HTERT RPE-1 (cell line): Measurements from ENCODE around the gene SEZ6.

ENCODE experiments used
- in situ Hi-C: fragments of 300-500 bp; cut with MboI; formaldehyde crosslinking; loops from 4 replicates; pipeline ENCODE4 v1.14.3; 2020; ENCODE audit warnings: low sequenced_read_pairs

The SEZ6 gene

DNA sequence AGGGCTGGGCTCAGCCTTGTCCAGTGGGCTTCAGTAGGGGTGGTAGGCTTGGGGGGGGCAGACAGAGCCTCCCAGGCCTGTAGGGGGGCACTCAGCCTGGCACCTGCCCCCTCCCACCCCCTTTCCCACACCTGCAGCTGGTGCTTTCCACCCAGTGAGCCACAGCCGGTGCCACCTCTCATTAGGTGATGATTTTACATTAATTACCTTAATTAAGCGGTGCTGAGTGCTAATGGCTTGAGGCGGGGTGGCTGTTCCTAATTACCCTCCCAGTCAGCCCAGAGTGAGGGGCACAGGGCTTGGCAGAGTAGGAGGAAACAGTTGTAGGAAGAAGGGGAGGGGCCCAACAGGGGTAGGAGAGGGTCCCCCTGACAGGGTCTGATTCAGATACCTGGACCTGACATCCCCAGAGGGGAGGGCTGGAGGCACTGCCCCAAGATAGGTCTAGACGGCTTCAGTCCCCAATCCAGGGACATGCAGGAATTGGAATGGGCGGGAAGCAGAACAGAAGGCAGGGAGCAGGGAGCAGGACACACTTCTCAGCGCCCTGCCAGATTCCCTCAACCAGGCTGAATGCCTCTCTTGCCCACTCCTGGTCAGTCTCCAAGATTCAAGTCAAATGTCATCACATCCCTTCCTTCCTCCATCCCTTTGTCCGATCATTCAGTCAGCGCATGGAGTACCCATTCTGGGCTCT, 28.0 kb downstream of the SEZ6 start:
- in situ Hi-C loops = no loop called here

DNA sequence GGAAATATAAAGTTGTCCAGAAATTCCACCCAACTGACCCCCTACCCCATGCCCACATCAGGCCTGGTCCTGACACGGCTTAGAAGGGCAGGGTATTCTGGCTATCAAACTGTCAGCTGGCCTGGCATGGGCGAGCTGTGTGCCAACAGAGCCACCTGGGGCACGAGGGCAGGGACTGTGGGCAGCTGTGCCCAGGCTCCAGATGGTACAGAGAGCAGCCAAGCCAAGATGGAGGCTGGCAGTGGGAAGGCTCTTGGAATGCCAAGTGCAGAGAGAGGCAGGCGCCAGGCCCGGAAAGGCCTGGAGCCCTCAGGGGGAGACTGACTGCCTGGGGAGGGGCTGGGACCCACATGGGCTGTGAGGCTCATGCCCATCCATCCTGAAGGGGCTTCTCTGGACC, 30.2 kb downstream of the SEZ6 start:
- in situ Hi-C loops = no loop called here

DNA sequence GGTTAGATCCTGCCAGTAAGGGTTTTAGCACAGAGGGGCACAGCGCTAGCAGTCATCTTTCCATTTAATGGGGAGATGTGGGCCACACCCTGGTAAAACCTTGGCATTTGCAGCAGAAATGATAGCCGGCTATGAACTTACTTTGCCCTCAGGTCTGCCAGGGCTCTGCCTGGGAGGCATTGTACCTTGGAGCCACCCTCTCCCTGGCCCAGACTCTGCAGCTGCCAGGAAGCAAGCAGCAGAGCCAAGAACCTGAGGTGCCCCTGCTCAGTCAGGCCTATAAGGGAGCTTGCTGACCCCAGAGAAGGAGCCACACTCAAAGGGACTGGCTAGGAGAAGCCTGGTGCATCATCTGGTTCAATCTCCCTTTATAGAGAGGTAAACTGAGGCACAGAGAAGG, 30.8 kb downstream of the SEZ6 start:
- in situ Hi-C loops = no loop called here

DNA sequence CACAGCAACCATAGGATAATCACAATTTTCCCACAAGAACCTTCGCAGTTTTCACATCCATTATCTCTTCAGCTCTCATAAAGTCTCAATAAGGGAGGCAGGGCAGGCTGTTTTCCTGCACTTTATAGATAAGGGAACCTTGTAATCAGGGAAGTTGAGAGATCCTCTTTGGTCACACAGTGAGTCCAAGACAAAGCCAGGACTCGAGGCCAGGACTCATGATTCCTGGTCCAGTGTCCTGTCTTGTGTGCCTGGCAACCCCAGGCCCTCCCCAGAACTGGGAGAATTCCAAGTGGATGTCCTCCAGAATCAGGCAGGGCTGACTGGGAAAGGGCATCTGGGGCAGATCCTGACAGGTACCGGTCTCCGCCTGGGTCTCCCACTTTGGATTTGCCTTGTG, 31.4 kb downstream of the SEZ6 start:
- in situ Hi-C loops = no loop called here

DNA sequence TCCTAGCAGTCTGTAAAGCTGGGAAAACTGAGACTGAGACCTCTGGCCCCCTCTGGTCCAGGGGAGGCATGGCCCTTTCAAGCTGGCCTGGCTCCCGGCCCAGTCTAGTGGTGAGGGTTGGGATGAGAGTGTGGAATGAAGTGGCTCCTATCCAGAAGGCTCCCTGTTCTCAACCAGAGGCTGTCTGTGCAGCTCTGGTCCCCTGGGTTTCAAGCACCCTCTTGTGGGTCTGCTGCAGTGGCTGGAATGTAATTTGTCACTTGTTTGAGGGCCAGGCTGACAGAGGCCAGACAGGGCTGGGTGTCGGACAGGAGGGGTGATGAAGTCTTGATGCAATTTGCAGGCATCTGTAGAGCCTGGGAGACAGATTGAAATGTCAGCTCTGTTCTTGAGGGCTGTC, 32.4 kb downstream of the SEZ6 start:
- in situ Hi-C loops = no loop called here

DNA sequence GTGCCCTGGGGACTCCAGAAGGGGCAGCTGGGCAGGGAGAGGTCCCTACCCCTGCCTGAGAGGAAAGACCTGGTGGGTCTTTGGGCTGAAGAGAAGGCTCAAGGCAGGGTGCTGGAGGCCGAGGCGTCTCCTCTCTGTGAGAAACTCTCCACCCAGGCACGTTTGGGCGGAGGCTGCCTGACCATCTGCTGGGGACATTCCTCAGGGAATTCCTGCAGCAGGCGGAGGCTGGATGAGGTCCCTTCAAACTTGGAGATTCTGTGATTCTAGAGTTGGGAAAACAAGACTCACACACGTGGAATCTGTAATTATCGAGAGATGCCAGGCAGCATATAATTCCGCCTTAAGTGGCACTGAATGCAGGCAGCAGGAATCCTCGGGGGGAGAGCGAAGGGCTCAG, 33.4 kb downstream of the SEZ6 start:
- in situ Hi-C loops = no loop called here

DNA sequence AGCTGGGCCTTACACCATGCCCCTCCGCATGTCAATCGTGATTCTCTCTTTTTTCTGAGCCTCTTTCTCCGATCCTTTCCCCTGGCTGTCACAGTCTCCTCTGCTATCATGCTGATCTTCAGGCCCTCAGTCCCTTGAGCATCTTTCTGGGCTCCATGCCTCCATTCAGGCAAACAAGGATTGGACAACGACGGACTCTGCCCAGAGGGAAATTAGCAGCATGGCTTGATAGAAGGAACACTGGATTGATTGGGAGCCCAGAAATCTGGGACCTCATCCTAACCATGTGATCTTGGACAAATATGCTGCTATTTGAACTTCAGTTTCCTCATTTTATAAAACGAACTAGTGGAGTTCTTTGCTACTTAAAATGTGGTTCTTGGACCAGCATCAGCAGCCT, 35.0 kb downstream of the SEZ6 start:
- in situ Hi-C loops = no loop called here

DNA sequence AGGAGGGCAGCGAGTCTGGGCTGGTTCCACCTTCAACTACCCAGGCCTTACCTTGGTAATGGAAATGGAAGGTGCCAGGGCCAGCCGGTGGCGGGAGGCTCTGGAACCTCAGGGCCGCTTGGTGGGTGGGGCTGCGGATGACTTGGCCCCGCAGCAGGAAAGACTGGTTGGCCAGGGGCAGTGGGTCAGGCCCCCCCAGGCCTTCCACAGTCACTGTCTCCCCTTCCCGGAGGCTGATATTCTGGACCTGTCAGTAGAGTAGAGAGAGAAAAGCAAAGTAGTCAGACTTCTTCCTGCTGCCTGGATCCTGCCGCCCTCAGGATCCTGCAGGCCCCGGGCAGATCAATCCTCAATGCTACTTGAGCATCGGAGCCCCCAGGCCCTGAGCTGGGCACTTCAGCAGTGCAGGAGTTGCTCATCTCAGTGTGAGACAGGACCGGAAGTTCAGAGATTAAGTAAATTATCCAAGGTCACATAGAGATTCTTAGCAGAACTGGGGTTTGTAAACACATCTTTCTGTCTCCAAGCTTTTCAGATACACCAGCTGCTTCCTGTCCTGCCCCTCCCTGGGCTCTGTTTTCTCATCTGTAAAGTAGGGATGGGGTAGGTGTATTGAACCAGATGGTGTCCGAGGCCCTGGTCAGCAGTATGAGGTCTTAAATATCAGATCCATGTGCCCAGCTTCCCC, 36.0 kb downstream of the SEZ6 start:
- in situ Hi-C loops = no loop called here

DNA sequence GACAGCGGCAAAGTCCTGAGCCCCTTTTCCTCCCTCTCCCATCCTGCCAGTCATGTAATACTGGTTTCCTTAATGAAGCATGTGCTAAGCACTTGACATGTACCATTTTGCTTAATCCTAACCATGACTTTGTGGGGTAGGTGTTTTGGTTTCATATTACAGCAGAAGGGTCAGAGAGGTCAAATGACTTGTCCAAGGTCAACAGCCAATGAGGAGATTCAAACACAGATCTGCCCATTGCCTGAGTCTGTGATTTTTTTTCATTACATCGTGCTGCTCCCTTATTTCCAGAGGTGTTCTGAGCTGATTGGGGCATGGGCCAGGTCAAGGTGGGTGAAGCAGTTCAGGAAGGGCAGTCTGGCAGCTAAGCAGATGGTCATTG, 36.9 kb downstream of the SEZ6 start:
- in situ Hi-C loops = no loop called here

DNA sequence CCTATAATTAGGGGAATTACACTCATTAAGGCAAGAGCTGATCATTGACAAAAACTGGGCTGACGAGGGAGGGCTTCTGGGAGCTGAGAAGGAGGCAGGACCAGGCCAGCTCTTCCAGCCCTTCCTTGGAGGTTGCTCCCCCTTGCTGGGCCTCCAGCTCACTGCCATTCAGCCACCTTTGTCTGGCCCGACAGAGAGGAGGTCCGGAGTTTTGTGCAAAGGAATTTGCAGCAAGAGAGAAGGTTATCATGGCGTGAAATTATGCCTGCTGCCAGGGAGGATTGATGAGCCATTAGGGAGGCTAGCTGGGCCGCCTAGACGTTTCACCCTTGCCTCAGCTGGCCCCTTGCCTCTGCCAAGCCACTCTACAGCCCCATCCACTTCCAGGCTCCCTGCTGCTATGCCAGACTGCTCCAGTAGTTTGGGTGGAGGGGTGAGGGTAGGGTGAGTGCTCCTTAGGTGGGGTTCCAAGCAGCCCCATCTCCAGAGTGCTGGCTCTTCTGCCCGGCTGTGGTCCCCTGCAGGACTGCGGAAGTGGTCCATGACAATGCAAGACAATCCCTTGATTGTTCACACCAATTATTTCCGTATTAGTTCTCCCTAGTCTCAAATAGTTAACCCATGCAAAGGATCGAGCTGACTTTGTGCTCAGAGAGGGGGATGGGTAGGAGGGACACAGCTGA, 37.5 kb downstream of the SEZ6 start:
- in situ Hi-C loops = no loop called here

DNA sequence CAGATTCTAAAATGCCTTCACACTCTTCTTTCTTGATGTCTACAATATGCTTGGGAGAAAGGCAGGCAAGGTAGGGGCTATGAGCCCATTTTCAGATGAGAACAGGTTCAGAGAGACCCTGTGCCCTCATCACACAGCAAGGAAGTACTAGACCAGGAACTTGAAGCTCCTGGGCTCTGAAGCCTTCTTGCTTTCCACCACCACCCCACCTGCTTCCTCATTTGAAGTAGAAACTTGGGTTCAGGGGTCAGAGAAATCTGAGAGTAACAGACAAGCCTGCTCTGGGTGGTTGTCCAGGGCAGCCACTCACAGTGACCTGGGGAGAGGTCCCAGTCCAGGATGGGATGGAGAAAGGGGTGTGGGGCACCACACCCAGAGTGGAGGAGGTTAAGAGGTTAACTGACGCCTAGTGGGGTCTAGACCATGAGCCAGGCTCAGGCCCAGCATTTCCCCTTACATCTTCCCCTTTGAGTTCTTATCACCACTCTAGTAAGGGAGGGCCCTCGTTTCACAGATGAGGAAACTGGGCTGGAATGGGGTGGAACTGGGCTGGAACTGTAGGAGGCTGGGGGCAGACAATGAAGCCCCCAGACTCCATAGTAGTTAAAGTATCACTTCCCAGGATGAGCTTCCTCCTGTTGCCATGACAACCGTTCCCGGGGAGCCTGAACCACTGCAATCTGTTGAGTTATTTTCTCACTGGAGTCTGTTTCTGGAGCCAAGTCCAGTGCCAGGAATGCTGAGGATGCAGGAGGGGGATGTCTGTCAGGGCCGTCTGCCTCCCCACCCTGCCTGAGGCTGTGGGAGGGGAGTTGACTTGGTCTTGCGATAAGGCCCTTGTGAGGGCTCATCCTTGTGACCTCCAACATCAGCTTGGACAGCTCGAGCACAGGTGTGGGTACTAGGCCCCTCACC, 38.4 kb downstream of the SEZ6 start:
- in situ Hi-C loops = no loop called here

DNA sequence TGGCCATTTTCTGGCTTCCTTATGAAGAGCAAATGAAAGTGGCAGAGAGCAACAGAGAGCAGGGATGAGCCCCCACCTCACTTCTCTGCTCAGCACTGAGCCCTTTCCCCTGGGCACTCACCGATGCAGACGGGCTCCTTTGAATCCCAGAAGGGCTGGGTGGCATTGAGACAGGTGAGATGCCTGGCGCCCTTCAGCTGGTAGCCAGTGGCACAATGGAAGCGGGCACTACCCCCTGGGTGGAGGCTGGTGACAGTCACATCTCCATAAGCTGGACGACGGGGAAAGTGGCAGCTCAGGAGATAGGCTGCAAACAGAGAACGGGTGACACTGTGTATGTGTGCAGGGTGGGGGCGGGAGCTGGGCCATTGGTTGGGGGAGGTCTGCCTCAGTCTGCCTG, 42.0 kb downstream of the SEZ6 start:
- in situ Hi-C loops = no loop called here

DNA sequence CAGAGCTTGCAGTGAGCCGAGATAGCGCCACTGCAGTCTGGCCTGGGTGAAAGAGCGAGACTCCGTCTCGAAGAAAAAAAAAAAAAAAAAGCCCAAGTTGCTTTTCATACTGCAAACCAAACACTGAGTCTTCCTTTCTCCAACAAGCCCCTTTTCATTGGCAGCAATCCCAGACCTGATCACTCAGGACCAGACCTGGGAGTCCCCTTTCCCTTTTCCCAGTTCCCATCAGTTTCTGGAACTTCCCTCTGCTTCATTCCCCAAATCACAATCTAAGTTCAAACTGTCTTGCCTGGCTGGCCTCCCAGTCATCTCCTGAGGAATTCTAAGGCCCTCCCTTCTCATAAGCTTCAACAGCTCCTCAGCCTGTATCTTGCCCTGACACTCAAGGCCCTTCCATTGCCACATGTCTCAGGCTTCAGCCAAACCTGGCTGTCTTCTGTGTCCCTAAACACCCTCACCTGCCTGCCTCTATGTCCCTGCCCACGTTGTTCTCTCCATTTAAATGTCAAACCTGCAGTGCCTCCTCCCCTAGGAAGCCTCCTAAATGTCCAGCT, 42.7 kb downstream of the SEZ6 start:
- in situ Hi-C loops = no loop called here

DNA sequence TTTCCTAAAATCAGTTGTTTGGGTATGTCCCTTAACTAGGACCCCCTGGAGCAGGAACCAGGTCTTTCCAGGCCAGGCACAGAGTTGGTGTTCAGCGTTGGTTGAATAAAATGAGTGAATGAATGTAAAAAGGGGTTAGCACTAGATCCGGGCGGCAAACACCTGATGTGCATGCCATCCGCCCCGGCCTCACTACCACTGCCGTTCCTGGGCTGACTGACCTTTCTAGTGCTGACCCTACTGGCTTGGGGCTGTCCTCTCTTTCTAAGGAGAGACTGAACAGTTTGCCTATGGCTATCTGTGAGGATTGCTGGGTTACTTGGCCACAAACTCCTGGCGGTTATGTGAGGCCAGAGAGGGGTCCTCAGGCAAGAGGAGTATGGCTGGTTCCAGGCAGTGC, 44.4 kb downstream of the SEZ6 start:
- in situ Hi-C loops = no loop called here

DNA sequence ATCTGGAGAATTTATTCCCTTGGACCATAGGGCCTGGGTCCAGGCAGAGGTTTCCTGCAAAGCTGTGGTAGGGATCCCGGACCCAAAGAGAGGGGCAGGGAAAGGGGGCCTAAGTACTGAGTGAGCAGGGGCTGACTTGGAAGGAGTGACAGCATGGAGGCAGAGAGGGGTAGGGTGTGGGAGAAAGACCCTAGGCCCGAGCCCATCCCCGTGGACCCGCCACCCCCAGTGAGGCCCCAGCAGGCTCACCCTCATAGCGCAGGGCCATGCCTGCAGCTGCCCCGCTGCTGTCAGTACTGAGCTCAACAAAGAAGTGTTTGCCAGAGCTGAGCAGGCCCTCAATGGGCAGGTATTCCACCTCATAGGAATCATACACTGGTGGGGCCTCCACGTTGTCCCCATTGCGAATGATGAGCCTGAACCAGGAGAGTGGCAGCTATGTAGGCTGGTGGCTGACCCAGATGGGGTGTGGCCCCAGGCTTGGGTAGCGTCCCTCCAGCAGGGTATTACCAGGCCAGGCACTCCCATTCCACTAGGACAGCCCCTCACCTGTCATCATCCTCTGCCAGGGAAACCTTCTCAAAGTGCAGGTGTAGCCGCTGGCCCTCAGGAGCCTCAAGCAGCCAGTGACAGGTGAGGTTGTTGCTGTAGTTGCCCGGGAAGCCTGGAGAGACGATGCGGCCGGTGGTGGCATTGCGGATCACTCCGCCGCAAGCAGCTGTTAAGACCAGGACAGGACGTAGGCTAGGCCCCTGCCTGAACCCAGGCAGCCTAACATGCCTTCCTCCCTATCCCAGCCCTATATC, 45.4 kb downstream of the SEZ6 start:
- in situ Hi-C loops = no loop called here

DNA sequence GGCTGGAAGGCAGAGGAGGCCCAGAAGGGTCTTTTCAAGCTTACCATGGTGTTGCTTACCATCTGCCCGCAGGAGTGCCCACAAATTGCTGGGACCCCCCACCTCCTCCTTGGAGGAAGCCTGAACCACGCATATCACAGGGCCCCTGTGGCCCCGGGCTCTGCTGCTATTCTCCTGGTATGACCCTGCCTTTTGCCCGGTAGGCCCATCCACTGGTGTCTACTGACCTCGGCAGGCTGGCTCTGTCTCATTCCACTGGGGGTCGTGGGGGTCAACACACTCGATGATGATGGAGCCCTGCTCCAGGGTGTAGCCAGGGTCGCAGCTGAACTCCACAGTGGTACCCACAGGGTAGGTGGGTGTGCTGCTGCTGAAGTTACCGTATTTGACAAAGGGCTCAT, 46.4 kb downstream of the SEZ6 start:
- in situ Hi-C loops = no loop called here

DNA sequence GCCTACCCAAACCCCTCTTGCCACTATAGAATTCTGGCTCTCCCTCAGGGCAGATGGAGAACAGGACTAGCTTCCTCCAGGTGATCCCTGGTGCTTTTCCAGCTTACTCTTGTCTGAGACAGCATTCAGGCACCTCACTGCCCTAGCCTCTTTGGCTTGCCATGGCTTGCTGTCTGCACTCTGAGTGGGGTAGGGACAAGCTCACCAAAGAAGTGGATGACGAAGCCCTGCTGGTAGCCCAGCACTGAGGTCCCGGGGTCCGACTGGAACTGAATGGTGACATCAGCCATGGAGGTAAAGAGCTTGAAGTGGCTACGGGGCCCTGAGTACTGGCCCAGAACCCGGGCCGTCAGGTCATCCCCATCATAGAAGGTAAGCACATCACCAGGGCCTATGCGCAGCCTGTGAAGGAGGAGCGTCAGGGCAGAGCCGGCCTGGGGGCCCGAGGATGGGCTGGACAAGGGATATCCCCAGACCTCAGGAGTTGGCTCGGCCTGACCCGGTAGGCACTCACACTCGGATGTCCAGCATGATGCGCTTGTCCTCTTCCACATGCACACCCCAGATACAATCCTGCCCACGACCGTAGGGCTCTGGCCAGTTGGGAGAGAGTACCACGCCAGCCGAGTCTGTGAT, 46.9 kb downstream of the SEZ6 start:
- in situ Hi-C loops = no loop called here

DNA sequence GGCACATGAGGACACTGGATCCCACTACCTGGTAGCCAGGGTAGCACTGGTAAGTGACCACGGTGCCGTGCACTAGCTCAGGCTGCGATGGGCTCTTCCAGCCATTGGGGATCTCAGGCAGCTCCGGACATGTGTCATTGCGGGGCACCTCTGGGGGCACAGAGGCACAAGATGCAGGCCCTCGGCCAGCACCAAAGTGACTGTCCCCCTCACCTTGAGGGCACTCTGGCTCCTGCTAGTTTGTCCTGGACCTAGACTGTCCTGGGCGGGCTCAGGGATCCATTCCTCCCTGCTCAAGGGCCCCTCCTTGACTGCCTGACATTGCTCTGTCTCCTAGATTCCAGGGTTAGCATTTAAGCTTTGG, 47.9 kb downstream of the SEZ6 start:
- in situ Hi-C loops = no loop called here

DNA sequence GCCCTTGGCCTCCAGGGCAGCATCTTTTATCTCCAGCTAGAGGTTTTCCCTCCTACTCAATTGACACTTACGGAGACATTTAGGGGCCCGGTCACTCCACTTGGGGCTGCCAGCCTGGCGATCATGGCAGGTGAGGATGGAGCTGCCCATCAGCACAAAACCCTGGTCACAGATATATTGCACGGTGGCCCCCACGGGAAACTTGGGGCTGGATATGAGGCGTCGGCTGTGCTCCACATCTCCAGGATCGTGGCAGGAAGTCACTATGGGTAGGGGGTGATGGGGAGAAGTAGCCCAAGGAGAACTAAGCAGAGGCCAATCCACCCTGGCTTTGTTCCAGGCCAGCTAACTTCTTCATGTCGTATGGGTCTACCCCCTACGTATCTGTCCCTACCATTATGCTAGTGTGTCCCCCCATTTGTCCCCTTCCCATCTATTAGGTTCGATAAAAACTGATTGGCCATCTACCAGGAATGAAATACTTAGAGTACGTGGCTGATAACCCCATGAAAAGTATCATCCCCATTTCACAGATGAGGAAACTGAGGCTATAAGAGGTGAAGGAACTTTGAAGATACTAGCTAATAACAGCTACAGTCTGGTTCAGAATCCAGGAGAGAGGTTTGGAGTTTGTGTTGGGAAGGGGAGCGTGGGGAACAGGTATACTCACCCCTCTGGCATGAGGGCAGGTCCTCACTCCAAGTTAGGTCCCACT, 48.4 kb downstream of the SEZ6 start:
- in situ Hi-C loops = no loop called here
